HCT116 (cell line): ENCODE measurements around the gene TTC9B. TPM values are rescaled to one million over a fixed set of nuclear protein-coding genes. Genes with fewer than 3 reads are reported as not detected.

Experiments
- ATAC-seq: fragments of 200-7000 bp; cut with Tn5 transposase; 2 replicates; pipeline ENCODE4 v1.9.1; 2020; ENCODE audit warnings: mild to moderate bottlenecking, moderate library complexity
- BruUV-seq: library from RNA; stranded (reverse); fragments of 400-500 nt; replicated peaks from 2 replicates; lab custom pipeline; 2021; lab: Mats Ljungman, UMichigan
- CTCF ChIA-PET: fragments of 300-600 bp; sonication (Branson Sonifier 250); formaldehyde crosslinking; loops from one replicate; lab custom pipeline; 2021; ENCODE audit warnings: antibody characterized with exemption; lab: Charles Lee
- POLR2A ChIA-PET: fragments of 300-600, 350-600 bp; sonication (Branson Sonifier 250); formaldehyde crosslinking; loops from one replicate; lab custom pipeline; 2021; ENCODE audit warnings: antibody characterized with exemption; lab: Charles Lee
- RAD21 ChIA-PET, 2 experiments: fragments of 300-600 bp; sonication (Branson Sonifier 250); formaldehyde crosslinking; loops; one replicate each; lab custom pipeline; 2023; ENCODE audit warnings: low total read pairs in 2 of 2; ENCODE audit not compliant: uncharacterized antibody in 2 of 2, unreplicated experiment in 2 of 2, low non-redundant PET in 1 of 2; lab: Charles Lee
- DNase-seq: peaks from one replicate; pipeline ENCODE4 v3.0.0-alpha.2; 2010; ENCODE audit warnings: low read depth, low spot score
- H2AFZ ChIP-seq: fragments of 200-600 bp; shearing (Covaris generic), sonication (generic); 2 replicates; pipeline ENCODE4 v1.6.1; 2017; ENCODE audit warnings: low read depth, mixed run types, mixed read lengths, antibody characterized with exemption, low read length; ENCODE audit not compliant: poor library complexity, severe bottlenecking
- H3K27ac ChIP-seq: 2 replicates; pipeline ENCODE4 v1.5.1; 2012; ENCODE audit warnings: low read depth, low read length
- H3K27me3 ChIP-seq: fragments of 200-600 bp; sonication (generic); 2 replicates; pipeline ENCODE4 v1.6.1; 2016; ENCODE audit warnings: mixed run types, low read length, mixed read lengths; ENCODE audit not compliant: insufficient read depth
- H3K36me3 ChIP-seq, 2 experiments: fragments of 200-500 bp in 1 of 2; fragments of 200-600 bp in 1 of 2; sonication (Bioruptor generic) in 1 of 2; sonication (generic) in 1 of 2; 2 replicates each; pipeline versions ENCODE4 v1.5.1 to v1.6.1; 2014 to 2016; ENCODE audit warnings: low read length in 2 of 2, inconsistent platforms in 1 of 2, mixed read lengths in 1 of 2, mixed run types in 1 of 2; ENCODE audit not compliant: insufficient read depth in 2 of 2, control insufficient read depth in 1 of 2
- H3K4me1 ChIP-seq, 2 experiments: fragments of 200-600 bp in 1 of 2; sonication (generic) in 1 of 2; 2 replicates each; pipeline versions ENCODE4 v1.5.1 to v1.6.1; 2012 to 2017; ENCODE audit warnings: low read length in 2 of 2, inconsistent platforms in 1 of 2, mild to moderate bottlenecking in 1 of 2, mixed read lengths in 1 of 2, mixed run types in 1 of 2, moderate library complexity in 1 of 2; ENCODE audit not compliant: insufficient read depth in 2 of 2, control insufficient read depth in 1 of 2
- H3K4me2 ChIP-seq: fragments of 200-600 bp; sonication (generic); 2 replicates; pipeline ENCODE4 v1.6.1; 2017; ENCODE audit warnings: mixed run types, low read length, mixed read lengths
- H3K4me3 ChIP-seq, 2 experiments: fragments of 200-600 bp in 1 of 2; sonication (generic) in 1 of 2; replicated peaks in 1 of 2; 2 replicates each; pipeline ENCODE4 v1.5.1; 2011 to 2016; ENCODE audit warnings: low read length in 2 of 2, control low read depth in 1 of 2, low read depth in 1 of 2, mild to moderate bottlenecking in 1 of 2, mixed read lengths in 1 of 2, mixed run types in 1 of 2
- H3K79me2 ChIP-seq: fragments of 200-600 bp; sonication (generic); 2 replicates; pipeline ENCODE4 v1.6.1; 2017; ENCODE audit warnings: mild to moderate bottlenecking, mixed run types, low read length, moderate library complexity, mixed read lengths; ENCODE audit not compliant: insufficient read depth
- H3K9ac ChIP-seq: fragments of 200-600 bp; sonication (generic); 2 replicates; pipeline ENCODE4 v1.6.1; 2016; ENCODE audit warnings: low read length, mixed read lengths
- H3K9me2 ChIP-seq: fragments of 200-600 bp; sonication (generic), shearing (Covaris generic); 2 replicates; pipeline ENCODE4 v1.6.1; 2017; ENCODE audit warnings: mixed run types, mild to moderate bottlenecking, moderate library complexity; ENCODE audit not compliant: insufficient read depth
- H3K9me3 ChIP-seq, 2 experiments: fragments of 200-500 bp in 1 of 2; fragments of 200-600 bp in 1 of 2; sonication (Bioruptor generic) in 1 of 2; sonication (generic) in 1 of 2; 2 replicates each; pipeline ENCODE4 v1.6.1; 2014 to 2017; ENCODE audit warnings: low read length in 2 of 2, mixed read lengths in 2 of 2, inconsistent platforms in 1 of 2, low read depth in 1 of 2, mild to moderate bottlenecking in 1 of 2, mixed run types in 1 of 2, moderate library complexity in 1 of 2; ENCODE audit not compliant: control insufficient read depth in 1 of 2, insufficient read depth in 1 of 2
- H4K20me1 ChIP-seq: fragments of 200-600 bp; sonication (generic), shearing (Covaris generic); 2 replicates; pipeline ENCODE4 v1.6.1; 2017; ENCODE audit warnings: mixed run types, mild to moderate bottlenecking, moderate library complexity; ENCODE audit not compliant: insufficient read depth
- CBX3 ChIP-seq: IDR thresholded peaks from 2 replicates; pipeline ENCODE4 v1.6.1; 2012; ENCODE audit warnings: low read depth
- EGR1 ChIP-seq: IDR thresholded peaks from 2 replicates; pipeline ENCODE4 v1.6.1; 2012; ENCODE audit warnings: low read depth
- ELF1 ChIP-seq: IDR thresholded peaks from 2 replicates; pipeline ENCODE4 v1.6.1; 2012; ENCODE audit warnings: low read depth, borderline replicate concordance
- EZH2 ChIP-seq: fragments of 200-600 bp; sonication (generic); IDR thresholded peaks from 2 replicates; pipeline ENCODE4 v1.6.1; 2017; ENCODE audit warnings: antibody characterized with exemption, mixed run types
- EZH2phosphoT487 ChIP-seq: fragments of 200-600 bp; IDR thresholded peaks from 2 replicates; pipeline ENCODE4 v1.6.1; 2018; ENCODE audit warnings: antibody characterized with exemption, borderline replicate concordance
- POLR2A ChIP-seq: IDR thresholded peaks from 2 replicates; pipeline ENCODE4 v1.7.0; 2011; ENCODE audit warnings: borderline replicate concordance; ENCODE audit not compliant: insufficient read depth, insufficient read length; ENCODE audit errors: extremely low read depth
- SIN3A ChIP-seq: IDR thresholded peaks from 2 replicates; pipeline ENCODE4 v1.6.1; 2012; ENCODE audit warnings: low read depth
- SP1 ChIP-seq: IDR thresholded peaks from 2 replicates; pipeline ENCODE4 v1.6.1; 2012; ENCODE audit warnings: low read depth
- SRF ChIP-seq: IDR thresholded peaks from 2 replicates; pipeline ENCODE4 v1.6.1; 2012; ENCODE audit warnings: low read depth
- TCF7L2 ChIP-seq: IDR thresholded peaks from 2 replicates; pipeline ENCODE4 v1.7.0; 2011; ENCODE audit warnings: borderline replicate concordance, inconsistent platforms; ENCODE audit not compliant: insufficient read depth, insufficient read length; ENCODE audit errors: extremely low read depth
- YY1 ChIP-seq: IDR thresholded peaks from 2 replicates; pipeline ENCODE4 v1.6.1; 2011; ENCODE audit warnings: low read length, low read depth, moderate library complexity, mild to moderate bottlenecking; ENCODE audit not compliant: insufficient replicate concordance; ENCODE audit errors: extremely low read depth
- ZNF274 ChIP-seq: fragments of 200-500 bp; sonication (Bioruptor generic); IDR thresholded peaks from 2 replicates; pipeline ENCODE4 v1.6.1; 2014; ENCODE audit warnings: mild to moderate bottlenecking, low read depth, low read length, inconsistent platforms
- intact Hi-C: fragments of 100-400 bp; cut with micrococcal nuclease; formaldehyde crosslinking; loops from 2 replicates; pipeline ENCODE4 v1.10.0; 2022
- total RNA-seq: library from RNA; stranded (reverse); gene quantifications from one replicate; pipeline ENCODE4 v1.2.1, GENCODE V29; 2021; ENCODE audit not compliant: unreplicated experiment
- TF ChIP-seq, protein P1 (sequence below): IDR thresholded peaks from 2 replicates; pipeline ENCODE4 v1.6.1; 2011; ENCODE audit warnings: mild to moderate bottlenecking, low read length, moderate library complexity; ENCODE audit not compliant: insufficient replicate concordance; ENCODE audit errors: extremely low read depth
- TF ChIP-seq, protein P2 (sequence below): IDR thresholded peaks from 2 replicates; pipeline ENCODE4 v1.6.1; 2012
- TF ChIP-seq, protein P3 (sequence below): IDR thresholded peaks from 2 replicates; pipeline ENCODE4 v1.6.1; 2012; ENCODE audit warnings: low read depth
- TF ChIP-seq, protein P4 (sequence below), 3 experiments: fragments of 200-600 bp in 1 of 3; sonication (generic) in 1 of 3; IDR thresholded peaks in 2 of 3; conservative IDR thresholded peaks in 1 of 3; 2 replicates each; pipeline ENCODE4 v1.5.1; 2012 to 2017; ENCODE audit warnings: low read depth in 2 of 3, low read length in 2 of 3, antibody characterized with exemption in 1 of 3, borderline replicate concordance in 1 of 3, control low read depth in 1 of 3, mild to moderate bottlenecking in 1 of 3, mixed read lengths in 1 of 3, mixed run types in 1 of 3, moderate library complexity in 1 of 3; ENCODE audit not compliant: insufficient read depth in 1 of 3
- TF ChIP-seq, protein P5 (sequence below): IDR thresholded peaks from 2 replicates; pipeline ENCODE4 v1.6.1; 2012

Gene TTC9B
- total RNA-seq, 1 experiment from 2014 or later, result 1.7 TPM

DNA sequence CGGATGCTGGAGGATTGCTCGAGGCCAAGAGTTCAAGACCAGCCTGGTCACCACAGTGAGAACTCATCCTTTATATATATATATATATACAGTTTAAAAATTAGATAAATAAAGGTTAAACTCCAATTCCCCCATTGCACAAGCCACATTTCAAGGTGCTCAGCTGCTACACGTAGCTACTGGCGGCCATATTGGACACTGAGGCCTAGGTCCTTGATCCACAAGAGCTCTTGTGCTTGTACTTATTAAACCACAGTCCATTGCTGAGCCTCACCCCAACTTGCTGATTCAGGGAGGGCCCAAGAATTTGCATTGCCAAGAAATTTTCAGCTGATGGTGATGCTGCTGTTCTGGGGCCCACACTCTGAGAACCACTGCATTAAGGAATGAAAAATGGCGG lies 9.6 kb downstream of the TTC9B start:
- no peak overlapping the region for H2AFZ ChIP-seq
- no TSS peak for BruUV-seq
- no peaks in the 10 kb centered on the region for H4K20me1 ChIP-seq
- H3K27ac ChIP-seq, result no peak overlapping the region
- no peaks in the 10 kb centered on the region for H3K9me3 ChIP-seq
- RAD21 ChIA-PET, result no interaction called here
- H3K9ac ChIP-seq, result no peak overlapping the region
- no peaks in the 10 kb centered on the region for H3K27me3 ChIP-seq
- ATAC-seq, result no peak
- TF ChIP-seq YY1, result no peak
- TF ChIP-seq EGR1, result no peak
- TF ChIP-seq CBX3, result no peak
- TF ChIP-seq, protein P1, sequence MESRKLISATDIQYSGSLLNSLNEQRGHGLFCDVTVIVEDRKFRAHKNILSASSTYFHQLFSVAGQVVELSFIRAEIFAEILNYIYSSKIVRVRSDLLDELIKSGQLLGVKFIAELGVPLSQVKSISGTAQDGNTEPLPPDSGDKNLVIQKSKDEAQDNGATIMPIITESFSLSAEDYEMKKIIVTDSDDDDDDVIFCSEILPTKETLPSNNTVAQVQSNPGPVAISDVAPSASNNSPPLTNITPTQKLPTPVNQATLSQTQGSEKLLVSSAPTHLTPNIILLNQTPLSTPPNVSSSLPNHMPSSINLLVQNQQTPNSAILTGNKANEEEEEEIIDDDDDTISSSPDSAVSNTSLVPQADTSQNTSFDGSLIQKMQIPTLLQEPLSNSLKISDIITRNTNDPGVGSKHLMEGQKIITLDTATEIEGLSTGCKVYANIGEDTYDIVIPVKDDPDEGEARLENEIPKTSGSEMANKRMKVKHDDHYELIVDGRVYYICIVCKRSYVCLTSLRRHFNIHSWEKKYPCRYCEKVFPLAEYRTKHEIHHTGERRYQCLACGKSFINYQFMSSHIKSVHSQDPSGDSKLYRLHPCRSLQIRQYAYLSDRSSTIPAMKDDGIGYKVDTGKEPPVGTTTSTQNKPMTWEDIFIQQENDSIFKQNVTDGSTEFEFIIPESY, result no peak
- TF ChIP-seq EZH2phosphoT487, result no peak
- no peak for TF ChIP-seq ZNF274
- no peak for TF ChIP-seq ELF1
- no peak for TF ChIP-seq POLR2A
- TF ChIP-seq EZH2, result no peak
- TF ChIP-seq SP1, result no peak
- no peak for TF ChIP-seq SRF
- TF ChIP-seq, protein P2, sequence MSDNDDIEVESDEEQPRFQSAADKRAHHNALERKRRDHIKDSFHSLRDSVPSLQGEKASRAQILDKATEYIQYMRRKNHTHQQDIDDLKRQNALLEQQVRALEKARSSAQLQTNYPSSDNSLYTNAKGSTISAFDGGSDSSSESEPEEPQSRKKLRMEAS, result no peak
- no peak for TF ChIP-seq SIN3A
- TF ChIP-seq, protein P3, sequence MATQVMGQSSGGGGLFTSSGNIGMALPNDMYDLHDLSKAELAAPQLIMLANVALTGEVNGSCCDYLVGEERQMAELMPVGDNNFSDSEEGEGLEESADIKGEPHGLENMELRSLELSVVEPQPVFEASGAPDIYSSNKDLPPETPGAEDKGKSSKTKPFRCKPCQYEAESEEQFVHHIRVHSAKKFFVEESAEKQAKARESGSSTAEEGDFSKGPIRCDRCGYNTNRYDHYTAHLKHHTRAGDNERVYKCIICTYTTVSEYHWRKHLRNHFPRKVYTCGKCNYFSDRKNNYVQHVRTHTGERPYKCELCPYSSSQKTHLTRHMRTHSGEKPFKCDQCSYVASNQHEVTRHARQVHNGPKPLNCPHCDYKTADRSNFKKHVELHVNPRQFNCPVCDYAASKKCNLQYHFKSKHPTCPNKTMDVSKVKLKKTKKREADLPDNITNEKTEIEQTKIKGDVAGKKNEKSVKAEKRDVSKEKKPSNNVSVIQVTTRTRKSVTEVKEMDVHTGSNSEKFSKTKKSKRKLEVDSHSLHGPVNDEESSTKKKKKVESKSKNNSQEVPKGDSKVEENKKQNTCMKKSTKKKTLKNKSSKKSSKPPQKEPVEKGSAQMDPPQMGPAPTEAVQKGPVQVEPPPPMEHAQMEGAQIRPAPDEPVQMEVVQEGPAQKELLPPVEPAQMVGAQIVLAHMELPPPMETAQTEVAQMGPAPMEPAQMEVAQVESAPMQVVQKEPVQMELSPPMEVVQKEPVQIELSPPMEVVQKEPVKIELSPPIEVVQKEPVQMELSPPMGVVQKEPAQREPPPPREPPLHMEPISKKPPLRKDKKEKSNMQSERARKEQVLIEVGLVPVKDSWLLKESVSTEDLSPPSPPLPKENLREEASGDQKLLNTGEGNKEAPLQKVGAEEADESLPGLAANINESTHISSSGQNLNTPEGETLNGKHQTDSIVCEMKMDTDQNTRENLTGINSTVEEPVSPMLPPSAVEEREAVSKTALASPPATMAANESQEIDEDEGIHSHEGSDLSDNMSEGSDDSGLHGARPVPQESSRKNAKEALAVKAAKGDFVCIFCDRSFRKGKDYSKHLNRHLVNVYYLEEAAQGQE, result no peak
- TF ChIP-seq, protein P4, sequence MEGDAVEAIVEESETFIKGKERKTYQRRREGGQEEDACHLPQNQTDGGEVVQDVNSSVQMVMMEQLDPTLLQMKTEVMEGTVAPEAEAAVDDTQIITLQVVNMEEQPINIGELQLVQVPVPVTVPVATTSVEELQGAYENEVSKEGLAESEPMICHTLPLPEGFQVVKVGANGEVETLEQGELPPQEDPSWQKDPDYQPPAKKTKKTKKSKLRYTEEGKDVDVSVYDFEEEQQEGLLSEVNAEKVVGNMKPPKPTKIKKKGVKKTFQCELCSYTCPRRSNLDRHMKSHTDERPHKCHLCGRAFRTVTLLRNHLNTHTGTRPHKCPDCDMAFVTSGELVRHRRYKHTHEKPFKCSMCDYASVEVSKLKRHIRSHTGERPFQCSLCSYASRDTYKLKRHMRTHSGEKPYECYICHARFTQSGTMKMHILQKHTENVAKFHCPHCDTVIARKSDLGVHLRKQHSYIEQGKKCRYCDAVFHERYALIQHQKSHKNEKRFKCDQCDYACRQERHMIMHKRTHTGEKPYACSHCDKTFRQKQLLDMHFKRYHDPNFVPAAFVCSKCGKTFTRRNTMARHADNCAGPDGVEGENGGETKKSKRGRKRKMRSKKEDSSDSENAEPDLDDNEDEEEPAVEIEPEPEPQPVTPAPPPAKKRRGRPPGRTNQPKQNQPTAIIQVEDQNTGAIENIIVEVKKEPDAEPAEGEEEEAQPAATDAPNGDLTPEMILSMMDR (IDR thresholded peaks at IDR 0.05 in 2 of 3, conservative IDR thresholded peaks at IDR 0.05 in 1 of 3; ENCODE audit: borderline replicate concordance in 1 of 3, insufficient read depth in 1 of 3, low read depth in 2 of 3, low read length in 2 of 3), result no peak
- TF ChIP-seq, protein P5, sequence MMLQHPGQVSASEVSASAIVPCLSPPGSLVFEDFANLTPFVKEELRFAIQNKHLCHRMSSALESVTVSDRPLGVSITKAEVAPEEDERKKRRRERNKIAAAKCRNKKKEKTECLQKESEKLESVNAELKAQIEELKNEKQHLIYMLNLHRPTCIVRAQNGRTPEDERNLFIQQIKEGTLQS, result no peak
- TF ChIP-seq TCF7L2, result no peak
- H3K4me1 ChIP-seq, result no peaks in the 10 kb centered on the region
- H3K4me3 ChIP-seq, result no peak overlapping the region
- POLR2A ChIA-PET, result no interaction called here
- H3K36me3 ChIP-seq, result no peaks in the 10 kb centered on the region; a peak in 1 of 4 replicates
- no peak overlapping the region for H3K4me2 ChIP-seq
- intact Hi-C loops, result no loop called here
- no peaks in the 10 kb centered on the region for H3K9me2 ChIP-seq
- CTCF ChIA-PET, result interaction anchor here (1.6 kb wide), 1 partner anchor 43 kb away, joined by 5 read pairs; no protein-coding TSS in a partner anchor
- H3K79me2 ChIP-seq, result no peaks in the 10 kb centered on the region
- DNase-seq, result no peak
